SK-N-SH (cell line): ENCODE results near the gene KRTAP19-2.
"Not testable (repeated sequence)": the region's sequence is repeated elsewhere in the genome, so short reads cannot be mapped to it uniquely, and the experiment has no call there.

Experiments used
- POLR2AphosphoS5 ChIP-seq: IDR thresholded peaks from 2 replicates; pipeline ENCODE4 v1.6.1; 2012; ENCODE audit warnings: low read depth, low read length
- TF ChIP-seq, protein P1 (sequence below): fragments of 150-350 bp; IDR thresholded peaks from 2 replicates; pipeline ENCODE4 v1.6.1; 2017; ENCODE audit warnings: antibody characterized with exemption, low read length, low read depth, borderline replicate concordance

DNA sequence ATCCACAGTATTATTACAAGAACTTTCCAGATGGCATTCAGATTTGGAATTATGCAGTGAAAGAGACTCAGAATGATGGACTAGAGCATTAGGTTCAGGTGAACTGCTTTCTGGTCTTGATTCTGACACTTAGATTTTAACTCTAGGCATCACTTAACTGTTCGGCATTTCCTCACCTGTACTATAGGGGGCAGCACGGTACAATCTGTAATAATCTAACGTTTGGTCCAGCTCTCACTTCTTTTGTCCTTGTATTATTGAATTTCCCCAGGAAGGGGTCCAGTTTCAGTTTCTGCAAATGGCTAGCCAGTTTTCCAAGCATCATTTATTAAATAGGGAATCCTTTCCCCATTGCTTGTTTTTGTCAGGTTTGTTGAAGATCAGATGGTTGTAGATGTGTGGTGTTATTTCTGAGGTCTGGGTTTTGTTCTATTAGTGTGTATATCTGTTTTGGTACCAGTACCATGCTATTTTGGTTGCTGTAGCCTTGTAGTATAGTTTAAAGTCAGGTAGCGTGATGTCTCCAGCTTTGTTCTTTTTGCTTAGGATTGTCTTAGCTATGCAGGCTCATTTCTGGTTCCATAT lies 18.5 kb upstream of the KRTAP19-2 start:
- TF ChIP-seq POLR2AphosphoS5, result not testable (repeated sequence)
- TF ChIP-seq, protein P1, sequence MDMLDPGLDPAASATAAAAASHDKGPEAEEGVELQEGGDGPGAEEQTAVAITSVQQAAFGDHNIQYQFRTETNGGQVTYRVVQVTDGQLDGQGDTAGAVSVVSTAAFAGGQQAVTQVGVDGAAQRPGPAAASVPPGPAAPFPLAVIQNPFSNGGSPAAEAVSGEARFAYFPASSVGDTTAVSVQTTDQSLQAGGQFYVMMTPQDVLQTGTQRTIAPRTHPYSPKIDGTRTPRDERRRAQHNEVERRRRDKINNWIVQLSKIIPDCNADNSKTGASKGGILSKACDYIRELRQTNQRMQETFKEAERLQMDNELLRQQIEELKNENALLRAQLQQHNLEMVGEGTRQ, result not testable (repeated sequence)
